ENCODE results near the gene ERFE. TPM values are rescaled to one million over a fixed set of nuclear protein-coding genes. Genes with fewer than 3 reads are reported as not detected.

ERFE gene
- total RNA-seq, 2 donors from 2014 or later, result 0.79 to 2.3 TPM

GRCh38 chr2:238135601-238136150 is 23.1 kb upstream of the ERFE start:
- intact Hi-C loops (cut with DNase I), result no loop called here
- DNase-seq (ENCODE audit: low spot score), result peak; percentile 64

GRCh38 chr2:238136820-238137537 is 21.8 kb upstream of the ERFE start:
- peak; percentile 93 for DNase-seq (ENCODE audit: low spot score)
- intact Hi-C loops (cut with DNase I), result no loop called here

- no peak for DNase-seq (ENCODE audit: low spot score)
- intact Hi-C loops (cut with DNase I), result no loop called here
Observed at GRCh38 chr2:238137885-238138284, 20.9 kb upstream of the ERFE start.

GRCh38 chr2:238138331-238139195 is 20.2 kb upstream of the ERFE start, which contains the start of gene KLHL30:
Gene KLHL30, plus strand, starts transcription at chr2:238138668. Its CDS starts 2,087 bp downstream, at chr2:238140755.
- intact Hi-C loops (cut with DNase I), result no loop called here
- DNase-seq (ENCODE audit: low spot score), result no peak

- intact Hi-C loops (cut with DNase I), result no loop called here
- no peak for DNase-seq (ENCODE audit: low spot score)
Observed at GRCh38 chr2:238139196-238140039, 19.4 kb upstream of the ERFE start.

- intact Hi-C loops (cut with DNase I), result no loop called here
Observed at GRCh38 chr2:238140040-238140439, 18.7 kb upstream of the ERFE start.

GRCh38 chr2:238140721-238141540 is 17.8 kb upstream of the ERFE start:
- no peak for DNase-seq (ENCODE audit: low spot score)
- intact Hi-C loops (cut with DNase I), result no loop called here

More at GRCh38 chr2:238140040-238140439, 18.7 kb upstream of the ERFE start:
- no peak for DNase-seq (ENCODE audit: low spot score)

- intact Hi-C loops (cut with DNase I), result no loop called here
- DNase-seq (ENCODE audit: low spot score), result no peak
Observed at GRCh38 chr2:238141541-238142318, 17.0 kb upstream of the ERFE start.

- no peak for DNase-seq (ENCODE audit: low spot score)
- intact Hi-C loops (cut with DNase I), result no loop called here
Observed at GRCh38 chr2:238142382-238143205, 16.2 kb upstream of the ERFE start.

- intact Hi-C loops (cut with DNase I), result no loop called here
- no peak for DNase-seq (ENCODE audit: low spot score)
Observed at GRCh38 chr2:238143239-238143951, 15.4 kb upstream of the ERFE start.

- intact Hi-C loops (cut with DNase I), result no loop called here
Observed at GRCh38 chr2:238144262-238144661, 14.5 kb upstream of the ERFE start.

GRCh38 chr2:238145046-238145445 is 13.7 kb upstream of the ERFE start:
- intact Hi-C loops (cut with DNase I), result no loop called here
- no peak for DNase-seq (ENCODE audit: low spot score)

More at GRCh38 chr2:238144262-238144661, 14.5 kb upstream of the ERFE start:
- DNase-seq (ENCODE audit: low spot score), result no peak

- intact Hi-C loops (cut with DNase I), result no loop called here
- no peak for DNase-seq (ENCODE audit: low spot score)
Observed at GRCh38 chr2:238145851-238146250, 12.9 kb upstream of the ERFE start.

- no peak for DNase-seq (ENCODE audit: low spot score)
- intact Hi-C loops (cut with DNase I), result no loop called here
Observed at GRCh38 chr2:238146884-238147544, 11.8 kb upstream of the ERFE start.

GRCh38 chr2:238148981-238149380 is 9.8 kb upstream of the ERFE start:
- intact Hi-C loops (cut with DNase I), result no loop called here
- no peak for DNase-seq (ENCODE audit: low spot score)

Measured in posterior vena cava (tissue), 2 donors.